ENCODE results near the gene DSCAML1. TPM values are rescaled to one million over a fixed set of nuclear protein-coding genes. Genes with fewer than 3 reads are reported as not detected.

The DSCAML1 gene
- total and polyA plus RNA-seq, 9 of the 15 experiments (the other 6 are each of a cell fraction or from before 2014, with no cell fraction given), result not detected

DNA sequence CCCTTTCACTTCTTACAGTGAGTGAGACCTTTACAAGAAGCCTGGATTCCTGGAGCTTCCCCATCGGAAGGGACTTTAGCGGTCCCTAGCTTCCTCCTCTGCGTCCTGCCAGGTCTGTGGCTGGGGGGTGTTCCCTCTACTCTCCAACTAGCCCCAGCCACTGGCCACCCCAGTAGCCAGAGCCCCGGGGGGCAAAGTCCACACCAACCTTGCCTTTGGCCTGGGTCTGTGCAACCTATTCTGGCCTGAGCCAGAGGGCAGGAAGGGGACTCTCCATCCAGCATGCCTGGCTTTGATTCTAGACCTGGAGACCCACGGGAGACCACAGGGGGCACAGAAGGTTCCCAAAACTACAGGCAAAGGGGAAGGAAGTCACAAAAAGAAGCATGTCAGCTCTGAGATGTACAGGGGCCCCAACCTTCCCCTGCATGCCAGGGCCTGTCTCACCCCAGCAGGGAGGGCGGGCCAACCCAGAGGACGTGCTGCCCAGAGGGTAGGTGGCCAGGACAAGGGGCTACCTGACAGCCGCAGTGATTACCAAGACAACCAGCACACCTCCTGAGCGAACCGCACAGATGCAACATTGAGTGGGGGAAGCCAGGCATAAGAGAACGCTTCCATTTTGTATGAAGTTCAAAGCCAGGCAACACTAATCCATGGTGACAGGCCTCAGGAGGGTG lies 52.4 kb downstream of the DSCAML1 start:
- H2AFZ ChIP-seq (ENCODE audit: low read depth, low read length), result no peak overlapping the region
- no TSS peak for BruUV-seq (replicated peaks)
- no peaks in the 10 kb centered on the region for H3K36me3 ChIP-seq (ENCODE audit: control insufficient read depth, insufficient read depth, low read length)
- peaks cover 7 to 54% of the 10 kb centered on the region in 2 experiments; a peak in 3 of 5 replicates for H3K27me3 ChIP-seq (ENCODE audit: control insufficient read depth in 2 of 2, insufficient read depth in 2 of 2, low read length in 2 of 2)
- in situ Hi-C loops (cut with MboI), result no loop called here
- H4K20me1 ChIP-seq (replicated peaks; ENCODE audit: control insufficient read depth, insufficient read depth, low read length), result no peaks in the 10 kb centered on the region; the same call in 1 of the 2 replicates
- POLR2A ChIA-PET, result no interaction called here
- DNase-seq (ENCODE audit: extremely low read depth in 1 of 4, low spot score in 3 of 4) (no peak), ATAC-seq (no peak), FAIRE-seq (no peak)
- no peak overlapping the region for H3K4me2 ChIP-seq (ENCODE audit: insufficient read depth, low read length)
- no peak for TF ChIP-seq RAD21 (CRISPR knock-in tag; conservative IDR thresholded peaks at IDR 0.05 in 1 of 2, IDR thresholded peaks at IDR 0.05 in 1 of 2)
- TF ChIP-seq ZNF12 (CRISPR knock-in tag; IDR thresholded peaks at IDR 0.05), result no peak
- no peak for TF ChIP-seq ZNF785 (CRISPR knock-in tag; IDR thresholded peaks at IDR 0.05)
- no peak for TF ChIP-seq FOXJ3 (CRISPR knock-in tag; IDR thresholded peaks at IDR 0.05)
- TF ChIP-seq, protein P1, sequence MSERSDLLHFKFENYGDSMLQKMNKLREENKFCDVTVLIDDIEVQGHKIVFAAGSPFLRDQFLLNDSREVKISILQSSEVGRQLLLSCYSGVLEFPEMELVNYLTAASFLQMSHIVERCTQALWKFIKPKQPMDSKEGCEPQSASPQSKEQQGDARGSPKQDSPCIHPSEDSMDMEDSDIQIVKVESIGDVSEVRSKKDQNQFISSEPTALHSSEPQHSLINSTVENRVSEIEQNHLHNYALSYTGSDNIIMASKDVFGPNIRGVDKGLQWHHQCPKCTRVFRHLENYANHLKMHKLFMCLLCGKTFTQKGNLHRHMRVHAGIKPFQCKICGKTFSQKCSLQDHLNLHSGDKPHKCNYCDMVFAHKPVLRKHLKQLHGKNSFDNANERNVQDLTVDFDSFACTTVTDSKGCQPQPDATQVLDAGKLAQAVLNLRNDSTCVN (CRISPR knock-in tag; IDR thresholded peaks at IDR 0.05), result no peak
- no peak for TF ChIP-seq PTTG1 (tag; IDR thresholded peaks at IDR 0.05; ENCODE audit: low read depth)
- no peak for TF ChIP-seq RFX1 (IDR thresholded peaks at IDR 0.05)
- TF ChIP-seq CBX5 (IDR thresholded peaks at IDR 0.05; ENCODE audit: borderline replicate concordance, low read depth), result no peak
- TF ChIP-seq FOXA3 (CRISPR knock-in tag; conservative IDR thresholded peaks at IDR 0.05 in 1 of 2, IDR thresholded peaks at IDR 0.05 in 1 of 2), result no peak
- TF ChIP-seq, protein P2, sequence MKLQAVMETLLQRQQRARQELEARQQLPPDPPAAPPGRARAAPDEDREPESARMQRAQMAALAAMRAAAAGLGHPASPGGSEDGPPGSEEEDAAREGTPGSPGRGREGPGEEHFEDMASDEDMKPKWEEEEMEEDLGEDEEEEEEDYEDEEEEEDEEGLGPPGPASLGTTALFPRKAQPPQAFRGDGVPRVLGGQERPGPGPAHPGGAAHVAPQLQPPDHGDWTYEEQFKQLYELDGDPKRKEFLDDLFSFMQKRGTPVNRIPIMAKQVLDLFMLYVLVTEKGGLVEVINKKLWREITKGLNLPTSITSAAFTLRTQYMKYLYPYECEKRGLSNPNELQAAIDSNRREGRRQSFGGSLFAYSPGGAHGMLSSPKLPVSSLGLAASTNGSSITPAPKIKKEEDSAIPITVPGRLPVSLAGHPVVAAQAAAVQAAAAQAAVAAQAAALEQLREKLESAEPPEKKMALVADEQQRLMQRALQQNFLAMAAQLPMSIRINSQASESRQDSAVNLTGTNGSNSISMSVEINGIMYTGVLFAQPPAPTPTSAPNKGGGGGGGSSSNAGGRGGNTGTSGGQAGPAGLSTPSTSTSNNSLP (IDR thresholded peaks at IDR 0.05; ENCODE audit: borderline replicate concordance, low read depth, low read length), result no peak
- TF ChIP-seq NR2F6 (CRISPR knock-in tag; IDR thresholded peaks at IDR 0.05), result no peak
- no peak for TF ChIP-seq CAMTA2 (CRISPR knock-in tag; conservative IDR thresholded peaks at IDR 0.05)
- no peak for TF ChIP-seq RBM22 (IDR thresholded peaks at IDR 0.05; ENCODE audit: low read depth, low read length, poor library complexity, severe bottlenecking)
- TF ChIP-seq HNRNPK (IDR thresholded peaks at IDR 0.05; ENCODE audit: low read depth, low read length, poor library complexity, severe bottlenecking), result no peak
- no peak for TF ChIP-seq COPS2 (conservative IDR thresholded peaks at IDR 0.05)
- no peak for TF ChIP-seq ELK1 (CRISPR knock-in tag; IDR thresholded peaks at IDR 0.05)
- TF ChIP-seq POLR2A (conservative IDR thresholded peaks at IDR 0.05), result no peak
- no peak for TF ChIP-seq MIER1 (IDR thresholded peaks at IDR 0.05; ENCODE audit: low read depth)
- under 1% methylated on average over 11 of the region's 11 CpGs for WGBS (ENCODE audit: insufficient coverage, low coverage, missing lambda C conversion rate)
- intact Hi-C loops (cut with micrococcal nuclease), result no loop called here
- no peak overlapping the region for H3K27ac ChIP-seq (ENCODE audit: extremely low read depth, low read depth, low read length)
- no peak overlapping the region; a peak in 1 of 4 replicates for H3K9ac ChIP-seq (ENCODE audit: insufficient read depth in 1 of 2, low read depth in 2 of 2, low read length in 2 of 2)
- H3K79me2 ChIP-seq (ENCODE audit: control insufficient read depth, insufficient read depth, low read length), result no peaks in the 10 kb centered on the region
- peaks cover 3% of the 10 kb centered on the region for H3K9me1 ChIP-seq (ENCODE audit: control insufficient read depth, insufficient read depth, low read length)
- no peak overlapping the region for H3K4me3 ChIP-seq
- no peaks in the 10 kb centered on the region for H3K9me3 ChIP-seq (replicated peaks; ENCODE audit: control insufficient read depth, insufficient read depth, low read depth, low read length)
- CTCF ChIA-PET (ENCODE audit: low intra/inter-chr PET ratio), result no interaction called here
- H3K4me1 ChIP-seq (replicated peaks in 1 of 2; ENCODE audit: control insufficient read depth in 2 of 2, insufficient read depth in 2 of 2, low read length in 2 of 2), result no peaks in the 10 kb centered on the region; a peak in 1 of 5 replicates

All from K562 (cell line).